Posterior vena cava (tissue), 2 donors: ENCODE results near the gene SF1. TPM values are rescaled to one million over a fixed set of nuclear protein-coding genes. Genes with fewer than 3 reads are reported as not detected.
"Not testable (repeated sequence)": the region's sequence is repeated elsewhere in the genome, so short reads cannot be mapped to it uniquely, and the experiment has no call there.

Source experiments
- DNase-seq: peaks from one replicate; pipeline ENCODE4 v3.0.0-alpha.2; 2020; ENCODE audit warnings: low spot score
- intact Hi-C, 2 donors: fragments of 100-400 bp; cut with DNase I; formaldehyde crosslinking; loops; one replicate each; pipeline versions ENCODE4 v1.14.1 to v1.14.2; 2022 to 2023
- long read RNA-seq, 2 donors: library from polyadenylated mRNA; unstranded; transcript quantifications; one replicate each; pipeline ENCODE4 v2.0.0, GENCODE V29; 2020 to 2021
- total RNA-seq, 2 donors: library from RNA; stranded (reverse); fragmentation: NEBNext Ultra II Directional; extraction: Animal tissue kit (Norgen Biotek cat#: 25700); gene quantifications; one replicate each; pipeline ENCODE4 v1.2.1, GENCODE V29; 2021
- donor health status: DM: yes; HTN: yes; CAD: no.
- donor health status: DM: yes; HTN: yes; CAD: no.

Gene SF1, protein sequence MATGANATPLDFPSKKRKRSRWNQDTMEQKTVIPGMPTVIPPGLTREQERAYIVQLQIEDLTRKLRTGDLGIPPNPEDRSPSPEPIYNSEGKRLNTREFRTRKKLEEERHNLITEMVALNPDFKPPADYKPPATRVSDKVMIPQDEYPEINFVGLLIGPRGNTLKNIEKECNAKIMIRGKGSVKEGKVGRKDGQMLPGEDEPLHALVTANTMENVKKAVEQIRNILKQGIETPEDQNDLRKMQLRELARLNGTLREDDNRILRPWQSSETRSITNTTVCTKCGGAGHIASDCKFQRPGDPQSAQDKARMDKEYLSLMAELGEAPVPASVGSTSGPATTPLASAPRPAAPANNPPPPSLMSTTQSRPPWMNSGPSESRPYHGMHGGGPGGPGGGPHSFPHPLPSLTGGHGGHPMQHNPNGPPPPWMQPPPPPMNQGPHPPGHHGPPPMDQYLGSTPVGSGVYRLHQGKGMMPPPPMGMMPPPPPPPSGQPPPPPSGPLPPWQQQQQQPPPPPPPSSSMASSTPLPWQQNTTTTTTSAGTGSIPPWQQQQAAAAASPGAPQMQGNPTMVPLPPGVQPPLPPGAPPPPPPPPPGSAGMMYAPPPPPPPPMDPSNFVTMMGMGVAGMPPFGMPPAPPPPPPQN
- 100 to 1,000 TPM; 181 to 189 TPM for total RNA-seq
- long read RNA-seq, donor 1, transcript SF1-201 (13 exons, 2,850 nt) = major isoform, 8 of 27 reads
- long read RNA-seq, donor 1, partial matches to known transcripts = 15 of 27 reads
- long read RNA-seq, donor 1, other reads (novel, unspliced or antisense) = 3 of 27 reads
- long read RNA-seq, donor 2, transcript SF1-201 (13 exons, 2,850 nt) = major isoform, 14 of 46 reads
- long read RNA-seq, donor 2, partial matches to known transcripts = 16 of 46 reads
- long read RNA-seq, donor 2, other reads (novel, unspliced or antisense) = 10 of 46 reads

- intact Hi-C loops = no loop called here
- peak; percentile 99 for DNase-seq
These were observed at the start of gene SF1 for GRCh38 chr11:64778473-64779298. Gene SF1 (minus strand): TSS chr11:64778542. CDS start chr11:64778392, 150 bp downstream.

GRCh38 chr11:64827451-64827839 lies 49.1 kb upstream of the SF1 start:
- no peak for DNase-seq
- intact Hi-C loops = no loop called here

DNA sequence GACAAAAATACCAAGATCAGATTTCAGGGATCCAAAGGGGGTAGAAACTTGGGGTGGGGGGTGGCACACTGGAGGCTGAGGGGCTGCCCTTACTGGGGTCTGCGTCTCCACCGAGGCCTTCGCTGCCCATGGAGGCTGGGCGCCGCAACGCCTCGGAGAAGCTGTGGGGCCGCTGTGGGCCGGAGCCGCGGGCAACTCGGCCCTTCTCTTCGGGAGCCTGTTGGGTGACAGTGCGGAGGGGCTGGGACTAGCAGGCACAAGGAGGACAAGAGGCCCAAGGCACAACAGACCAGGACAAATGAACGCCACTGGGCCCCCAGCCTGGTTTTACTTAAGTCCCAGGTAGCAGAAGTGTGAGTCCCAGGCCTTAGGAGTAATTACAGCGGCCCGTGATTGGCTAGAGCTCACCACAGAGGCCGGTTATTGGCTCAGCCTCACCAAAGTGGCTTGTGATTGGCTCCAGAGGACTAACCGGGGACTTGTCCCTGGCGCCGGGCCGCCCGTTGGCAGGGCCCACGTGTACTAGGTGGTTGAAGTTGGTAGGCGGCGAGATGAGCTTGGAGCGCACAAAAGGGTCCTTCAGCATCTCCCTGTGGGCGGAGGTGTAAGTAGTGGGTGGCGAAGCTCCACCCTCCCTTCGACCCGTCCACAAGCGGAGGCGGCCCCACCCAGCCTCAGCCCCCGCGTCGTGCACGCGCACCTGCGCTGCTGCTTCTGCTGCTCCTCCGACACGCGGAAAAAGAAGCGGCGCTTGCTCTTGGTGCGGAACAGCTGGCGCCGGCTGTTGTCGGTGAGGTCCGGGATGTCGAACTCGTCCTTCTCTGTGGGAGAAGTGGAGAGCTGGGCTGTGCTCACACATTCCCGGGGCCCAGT lies 48.5 kb upstream of the SF1 start:
- no peak for DNase-seq
- intact Hi-C loops = no loop called here

- intact Hi-C loops = no loop called here
- no peak for DNase-seq
These were observed 47.7 kb upstream of the SF1 start for GRCh38 chr11:64826062-64826461.

GRCh38 chr11:64823568-64824119 lies 45.3 kb upstream of the SF1 start:
- DNase-seq = no peak
- intact Hi-C loops = no loop called here

DNA sequence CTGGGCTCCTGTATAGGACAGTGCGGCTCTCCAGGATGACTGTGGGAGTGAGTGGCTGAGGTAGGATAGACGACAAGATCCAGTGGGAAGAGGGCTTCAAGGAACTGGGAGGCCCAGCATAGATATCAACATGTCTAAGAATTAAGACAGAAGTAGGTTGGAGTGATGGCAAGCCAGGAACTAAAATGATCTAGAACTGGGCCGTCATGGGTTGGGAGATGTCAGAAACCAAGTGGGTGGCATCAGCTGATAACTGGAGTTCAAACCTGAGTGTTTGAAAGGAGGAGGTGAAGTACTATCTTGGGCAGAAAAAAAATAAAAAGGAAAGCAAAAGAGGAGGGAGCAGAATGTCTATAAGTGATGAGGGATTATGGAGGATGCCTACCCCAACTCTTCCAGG lies 39.1 kb upstream of the SF1 start:
- DNase-seq = no peak
- intact Hi-C loops = no loop called here

DNA sequence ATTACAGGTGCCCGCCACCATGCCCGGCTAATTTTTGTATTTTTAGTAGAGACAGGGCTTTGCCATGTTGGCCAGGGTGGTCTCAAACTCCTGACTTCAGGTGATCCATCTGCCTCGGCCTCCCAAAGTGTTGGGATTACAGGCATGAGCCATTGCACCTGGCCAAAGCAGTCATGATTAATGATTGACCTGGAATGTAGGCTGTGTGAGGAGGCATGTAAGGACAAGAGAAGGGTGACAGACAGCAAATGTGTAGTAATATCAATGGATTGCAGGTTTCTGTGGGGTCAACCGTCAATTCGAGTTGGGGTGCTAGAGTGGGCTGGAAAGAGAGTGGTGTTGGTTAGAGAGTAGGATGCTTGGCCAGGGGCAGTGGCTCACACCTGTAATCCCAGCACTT lies 37.1 kb upstream of the SF1 start:
- intact Hi-C loops, DNase-seq: not testable (repeated sequence)

DNA sequence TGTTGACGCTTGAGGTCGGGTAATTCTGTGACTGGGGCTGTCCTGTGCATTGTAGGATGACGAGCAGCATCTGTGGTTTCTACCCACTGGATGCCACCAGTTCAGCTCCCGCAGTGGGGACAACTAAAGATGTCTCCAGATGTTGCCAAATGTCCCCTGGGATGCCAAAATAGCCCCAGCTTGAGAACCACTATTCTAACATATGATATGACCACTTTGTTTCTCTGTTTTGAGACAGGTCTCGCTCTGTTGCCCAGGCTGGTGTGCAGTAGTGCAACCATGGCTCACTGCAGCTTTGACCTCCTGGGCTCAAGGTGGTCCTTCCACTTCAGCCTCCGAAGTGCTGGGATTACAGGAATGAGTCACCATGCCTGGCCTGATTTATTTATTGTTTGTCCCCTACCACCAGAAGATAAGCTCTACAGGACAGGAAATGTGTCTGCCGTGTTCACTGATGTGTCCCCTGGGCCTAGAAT lies 36.4 kb upstream of the SF1 start:
- intact Hi-C loops = no loop called here
- DNase-seq = no peak

GRCh38 chr11:64813826-64814225 lies 35.5 kb upstream of the SF1 start:
- intact Hi-C loops = no loop called here

GRCh38 chr11:64810891-64811272 lies 32.5 kb upstream of the SF1 start:
- DNase-seq = no peak
- intact Hi-C loops = no loop called here

More at GRCh38 chr11:64813826-64814225, 35.5 kb upstream of the SF1 start:
- no peak for DNase-seq

DNA sequence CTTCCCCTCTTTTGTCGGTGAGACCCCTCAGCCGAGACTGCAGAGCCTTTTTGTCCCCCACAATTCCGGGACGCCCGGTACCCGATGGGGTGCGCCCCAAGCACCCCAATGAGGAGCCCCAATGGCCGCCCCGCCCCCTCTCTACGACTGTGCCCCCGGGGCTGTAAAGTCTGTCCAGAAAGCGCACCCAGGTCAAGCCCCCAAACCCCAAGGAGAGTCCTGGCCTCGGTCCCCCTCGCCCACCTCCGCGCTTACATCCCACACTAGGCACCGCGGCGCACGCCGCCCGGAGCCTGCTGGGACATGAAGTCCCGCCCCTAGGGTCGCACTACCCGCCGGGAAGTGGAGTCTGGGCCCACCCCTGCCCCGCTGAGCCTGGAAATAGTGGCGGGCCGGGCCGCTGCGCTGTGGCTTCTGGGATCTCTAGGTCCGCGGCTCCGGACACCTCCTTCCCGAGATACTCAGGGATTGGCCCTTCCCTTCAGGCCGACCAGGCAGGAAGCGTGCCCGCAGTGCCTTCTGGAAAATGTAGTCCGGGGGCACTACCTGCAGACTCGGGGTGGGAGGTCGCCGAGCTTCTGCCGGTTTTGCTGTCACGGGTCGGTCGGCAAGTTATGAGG lies 32.0 kb upstream of the SF1 start, which contains the start of gene MEN1:
Gene MEN1 (minus strand): TSS at position 281 of the 620 bp plus-strand sequence. CDS start 442 bp downstream, outside the sequence.
- DNase-seq = peak; percentile 99
- intact Hi-C loops = no loop called here

DNA sequence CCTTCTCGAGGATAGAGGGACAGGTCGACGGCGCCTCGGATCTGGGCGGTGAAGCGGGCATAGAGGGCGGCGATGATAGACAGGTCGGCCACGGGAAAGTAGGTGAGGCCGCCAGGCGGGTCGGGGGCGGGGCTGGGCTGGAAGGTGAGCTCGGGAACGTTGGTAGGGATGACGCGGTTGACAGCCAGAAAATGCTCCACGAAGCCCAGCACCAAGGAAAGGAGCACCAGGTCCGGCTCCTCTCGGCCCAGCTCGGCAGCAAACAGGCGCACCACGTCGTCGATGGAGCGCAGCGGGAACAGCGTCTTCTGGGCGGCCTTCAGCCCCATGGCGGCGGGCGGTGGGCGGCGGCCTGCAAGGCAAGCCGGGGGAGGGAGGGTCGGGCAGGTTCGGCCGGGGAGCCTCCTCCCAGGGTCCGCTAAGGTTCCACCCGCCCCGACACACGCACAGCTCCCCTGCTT lies 31.5 kb upstream of the SF1 start:
- intact Hi-C loops = no loop called here
- DNase-seq = no peak

DNA sequence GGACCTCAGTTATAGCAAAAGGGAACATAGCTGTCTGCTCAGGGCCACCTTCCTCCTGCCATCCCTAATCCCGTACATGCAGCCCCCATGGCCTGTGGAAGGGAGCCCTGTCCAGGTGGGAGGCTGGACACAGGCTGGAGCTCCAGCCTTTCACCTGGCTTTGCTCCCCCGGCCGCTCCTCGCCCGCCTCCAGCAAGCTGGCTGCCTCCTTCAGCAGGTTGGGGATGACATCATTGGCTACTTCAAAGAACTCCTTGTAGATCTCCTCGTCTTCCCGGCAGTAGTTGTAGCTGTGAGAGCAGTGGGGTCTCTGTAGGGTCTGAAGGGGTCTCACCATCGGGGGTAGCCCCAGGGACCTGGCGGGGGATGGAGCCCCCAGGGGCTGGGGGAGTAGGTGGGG lies 27.1 kb upstream of the SF1 start:
- no peak for DNase-seq
- intact Hi-C loops = no loop called here

GRCh38 chr11:64804346-64805210 lies 26.2 kb upstream of the SF1 start:
- DNase-seq = no peak
- intact Hi-C loops = no loop called here

GRCh38 chr11:64803846-64804345 lies 25.6 kb upstream of the SF1 start:
- DNase-seq = no peak
- intact Hi-C loops = no loop called here

- intact Hi-C loops = no loop called here
- DNase-seq = peak; percentile 95
These were observed 25.0 kb upstream of the SF1 start, which contains the start of gene MAP4K2 for GRCh38 chr11:64803158-64803845. Gene MAP4K2 (minus strand): TSS chr11:64803214. CDS start chr11:64803149, 65 bp downstream.
